ENCODE results near the gene RPS27.

DNA sequence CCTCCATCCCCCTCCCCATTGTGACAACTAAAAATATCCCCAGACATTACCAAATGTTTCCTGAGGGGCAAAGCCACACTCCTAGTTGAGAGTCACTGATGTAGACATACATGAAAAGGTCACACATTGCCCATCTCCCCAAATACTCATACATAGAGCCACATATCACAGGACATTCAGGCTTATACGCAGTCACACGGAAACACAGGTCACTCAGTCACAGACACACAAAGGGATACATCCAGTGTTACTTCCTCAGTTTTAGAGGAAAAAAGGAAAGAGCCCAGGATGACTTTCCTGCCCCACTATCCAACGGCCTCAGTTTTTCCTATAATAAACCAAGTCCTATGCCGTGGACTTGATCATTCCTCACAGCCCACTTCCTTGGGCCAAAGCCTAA lies 29.1 kb upstream of the RPS27 start:
- no peak for TF ChIP-seq EZH2 (IDR thresholded peaks at IDR 0.05)
- no peak for TF ChIP-seq POLR2AphosphoS5 (IDR thresholded peaks at IDR 0.05; ENCODE audit: borderline replicate concordance, low read depth, low read length)

Measured in SK-N-MC (cell line).